SIG-M5 (cell line): ENCODE measurements around the gene SHCBP1L.

ENCODE experiments used
- DNase-seq: peaks from one replicate; lab custom pipeline; 2025; lab: John Stamatoyannopoulos, UW

The SHCBP1L gene

GRCh38 chr1:182952677-182953444, at the start of gene SHCBP1L:
TSS of gene SHCBP1L (minus strand) at chr1:182953166. CDS start at chr1:182953133, 33 bp downstream.
- no peak for DNase-seq

DNA sequence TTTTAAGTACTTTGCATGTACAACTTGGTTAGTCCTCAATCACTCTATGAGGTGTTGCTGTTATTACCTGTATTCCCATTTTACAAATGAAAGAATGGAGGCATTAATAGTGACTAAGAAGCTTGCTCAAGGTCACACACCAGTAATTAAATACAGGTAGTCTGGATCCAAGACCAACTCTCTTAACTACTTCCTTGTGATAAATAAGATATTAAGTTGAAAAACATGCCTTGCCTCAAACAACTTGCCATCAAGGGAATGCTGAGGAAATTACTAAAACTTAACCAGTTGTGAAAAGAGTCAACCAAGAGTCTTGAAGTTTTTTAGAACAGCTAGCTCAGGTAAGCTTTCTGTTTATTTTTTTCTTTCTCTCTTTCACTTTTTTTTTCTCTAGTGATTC, 49.3 kb upstream of the SHCBP1L start:
- DNase-seq: no peak

- no peak for DNase-seq
Observed at GRCh38 chr1:183000167-183000962, 47.4 kb upstream of the SHCBP1L start.

- no peak for DNase-seq
Observed at GRCh38 chr1:182998482-182998881, 45.5 kb upstream of the SHCBP1L start.

- no peak for DNase-seq
Observed at GRCh38 chr1:182996816-182997215, 43.9 kb upstream of the SHCBP1L start.

DNA sequence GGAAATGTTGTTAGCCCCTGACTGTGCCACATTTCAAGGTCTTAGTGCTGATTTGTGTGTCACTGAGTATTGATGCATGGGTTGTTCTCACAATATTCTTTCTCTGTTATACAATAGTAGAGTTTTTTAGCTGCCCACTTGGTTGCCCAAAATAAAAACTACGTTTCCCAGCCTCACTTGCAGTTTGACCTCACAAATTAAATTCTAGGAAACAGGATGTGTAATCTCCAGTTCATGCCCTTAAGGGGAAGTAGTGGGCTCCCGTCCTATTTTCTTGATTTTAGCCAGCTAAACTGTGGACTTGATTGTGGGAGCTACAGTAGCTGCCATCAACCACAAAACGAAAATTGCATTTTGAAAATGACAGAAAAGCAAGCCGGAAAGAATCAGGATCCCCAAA, 42.9 kb upstream of the SHCBP1L start:
- DNase-seq: no peak

GRCh38 chr1:182993746-182994145, 40.8 kb upstream of the SHCBP1L start:
- DNase-seq: no peak

DNA sequence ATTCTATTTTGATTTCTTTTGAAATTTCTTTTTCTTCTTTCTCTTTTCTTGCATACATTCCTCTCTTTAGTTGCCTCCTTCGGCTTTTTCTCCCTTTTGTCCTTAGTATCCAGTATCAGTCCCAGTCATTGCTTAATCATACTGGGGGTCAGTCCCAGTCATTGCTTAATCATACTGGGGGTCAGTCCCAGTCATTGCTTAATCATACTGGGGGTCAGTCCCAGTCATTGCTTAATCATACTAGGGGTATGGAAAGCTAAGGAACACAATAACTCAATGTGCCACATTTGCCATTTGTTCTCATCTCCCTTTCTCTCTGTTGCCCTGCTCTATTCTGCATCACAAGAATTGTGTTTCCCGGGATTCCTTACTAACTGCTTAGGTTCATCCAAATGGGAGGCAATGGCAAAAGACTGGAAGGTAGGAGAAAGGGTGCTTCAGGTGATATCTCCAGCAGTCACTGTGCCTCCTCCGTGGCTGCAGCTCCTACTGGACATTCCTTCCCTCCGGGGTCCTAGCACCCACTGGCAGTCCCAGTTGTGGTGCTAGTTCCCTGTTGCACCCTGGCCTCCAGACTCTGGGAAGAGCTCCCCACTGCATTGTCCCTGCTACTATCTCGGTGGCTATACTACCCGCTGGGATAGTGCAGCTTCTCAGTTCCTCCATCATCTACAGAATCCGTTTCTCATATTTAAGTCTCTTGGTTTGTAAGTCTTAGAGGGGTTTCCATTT, 37.6 kb upstream of the SHCBP1L start:
- DNase-seq: no peak

- no peak for DNase-seq
Observed at GRCh38 chr1:182985876-182986275, 32.9 kb upstream of the SHCBP1L start.

DNA sequence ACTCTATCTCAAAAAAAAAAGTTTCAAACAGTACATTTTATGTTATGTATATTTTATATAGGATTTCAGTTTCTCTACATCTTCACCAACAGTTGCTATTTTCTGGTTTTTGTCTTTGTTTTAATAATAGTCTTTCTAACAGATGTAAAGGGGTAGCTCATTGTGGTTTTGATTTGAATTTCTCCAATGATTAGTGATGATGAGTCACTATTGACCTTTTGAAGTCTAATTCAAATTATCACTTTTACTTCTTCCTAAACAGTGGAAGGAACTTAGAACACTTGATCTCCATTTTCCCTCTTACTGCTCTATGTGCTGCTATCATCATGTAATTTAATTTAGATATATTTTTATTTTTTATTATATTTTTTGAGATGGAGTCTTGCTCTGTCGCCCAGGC, 31.7 kb upstream of the SHCBP1L start:
- DNase-seq: no peak

DNA sequence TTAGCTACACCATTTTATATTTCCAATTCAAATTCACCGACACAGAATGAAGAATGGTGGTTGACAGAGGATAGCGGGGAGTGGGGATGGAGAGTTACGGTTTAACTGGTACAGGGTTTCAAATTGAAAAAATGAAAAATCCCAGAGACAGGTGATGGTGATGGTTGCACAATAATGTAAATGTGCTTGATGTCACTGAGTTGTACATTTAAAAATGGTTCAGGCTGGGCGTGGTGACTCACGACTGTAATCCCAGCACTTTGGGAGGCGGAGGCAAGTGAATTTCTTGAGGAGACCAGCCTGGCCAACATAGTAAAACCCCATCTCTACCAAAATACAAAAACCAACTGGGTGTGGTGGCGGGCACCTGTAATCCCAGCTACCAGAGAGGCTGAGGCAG, 31.2 kb upstream of the SHCBP1L start:
- DNase-seq: no peak

DNA sequence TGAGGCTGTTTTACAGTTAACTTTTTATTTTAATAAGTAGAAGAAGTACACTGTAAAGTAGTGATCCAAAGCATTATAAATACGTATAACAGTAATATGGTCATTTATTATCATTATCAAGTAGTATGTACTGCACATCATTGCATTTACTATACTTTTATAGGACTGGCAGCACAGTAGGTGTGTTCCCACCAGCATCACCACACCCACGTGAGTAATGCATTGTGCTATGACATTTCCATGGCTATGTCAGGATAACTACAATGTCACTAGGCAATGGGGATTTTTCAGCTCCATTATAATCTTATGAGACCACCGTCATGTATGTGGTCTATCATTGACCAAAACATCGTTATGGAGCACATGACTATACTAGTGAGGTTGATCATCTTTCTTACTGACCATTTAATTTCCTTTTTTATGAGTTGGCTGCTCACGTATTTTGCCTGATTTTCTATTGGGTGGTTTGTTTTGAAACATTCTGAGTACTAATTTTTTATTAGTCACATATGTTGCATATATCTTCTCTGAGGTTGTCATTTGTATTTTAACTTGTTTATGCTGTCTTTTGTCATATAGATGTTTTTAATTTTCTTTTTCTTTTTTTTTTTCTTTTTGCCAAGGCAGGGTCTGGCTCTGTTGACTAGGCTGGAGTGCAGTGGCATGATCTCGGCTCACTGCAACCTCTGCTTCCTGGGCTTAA, 25.3 kb upstream of the SHCBP1L start:
- DNase-seq: no peak

DNA sequence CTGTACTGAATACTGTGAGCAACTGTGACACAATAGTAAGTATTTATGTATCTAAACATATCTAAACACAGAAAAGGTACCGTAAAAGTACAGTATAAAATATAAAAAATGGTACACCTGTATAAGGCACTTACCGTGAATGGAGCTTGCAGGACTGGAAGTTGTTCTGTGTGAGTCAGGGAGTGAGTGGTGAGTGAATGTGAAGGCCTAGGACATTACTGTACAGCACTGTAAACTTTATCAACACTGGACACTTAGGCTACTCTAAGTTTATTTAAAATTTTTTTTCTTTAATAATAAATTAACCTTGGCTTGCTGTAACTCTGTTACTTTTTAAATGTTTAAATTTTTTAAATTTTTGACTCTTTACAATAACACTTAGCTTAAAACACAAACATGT, 24.5 kb upstream of the SHCBP1L start:
- DNase-seq: no peak

- DNase-seq: no peak
Observed at GRCh38 chr1:182974506-182975191, 21.7 kb upstream of the SHCBP1L start.

DNA sequence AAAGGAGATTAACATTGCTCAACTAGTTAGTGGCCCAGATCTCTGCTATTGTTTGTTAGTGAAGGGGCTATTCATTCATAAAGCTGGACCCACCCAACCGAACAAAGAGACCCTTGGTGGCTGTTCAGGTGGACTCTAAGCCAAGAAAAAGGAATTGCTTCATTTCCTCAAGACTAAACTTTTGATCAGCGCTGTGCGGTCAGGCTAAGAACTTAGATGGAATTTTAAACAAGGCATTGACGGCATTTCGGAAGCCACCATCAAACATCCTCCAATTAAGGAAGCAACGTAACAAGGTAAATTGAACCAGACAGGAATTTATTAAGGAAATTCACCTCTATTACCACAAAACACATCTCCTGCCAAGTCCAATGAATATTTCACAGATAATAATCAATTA, 19.9 kb upstream of the SHCBP1L start:
- DNase-seq: no peak

GRCh38 chr1:182972231-182972630, 19.3 kb upstream of the SHCBP1L start:
- DNase-seq: no peak

DNA sequence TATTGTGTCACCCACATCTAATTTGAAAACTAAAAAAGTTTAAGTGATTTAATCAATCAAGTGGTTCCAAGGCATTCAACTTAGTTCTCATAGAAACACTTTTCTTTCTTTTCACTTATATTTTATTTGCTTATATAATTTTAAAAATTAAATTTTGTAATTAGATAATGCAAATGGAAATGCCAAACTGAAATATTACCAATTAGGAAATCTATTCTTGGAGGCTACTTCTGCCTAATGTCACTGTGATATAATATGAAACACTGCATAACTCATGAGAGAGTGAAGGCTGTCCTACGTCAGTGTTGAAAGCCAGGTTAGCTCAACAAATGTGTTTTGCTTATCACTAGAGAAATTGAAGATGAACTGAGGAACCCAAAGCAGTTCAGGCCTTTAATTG, 18.3 kb upstream of the SHCBP1L start:
- no peak for DNase-seq

GRCh38 chr1:182968836-182969734, 16.1 kb upstream of the SHCBP1L start:
- DNase-seq: no peak

DNA sequence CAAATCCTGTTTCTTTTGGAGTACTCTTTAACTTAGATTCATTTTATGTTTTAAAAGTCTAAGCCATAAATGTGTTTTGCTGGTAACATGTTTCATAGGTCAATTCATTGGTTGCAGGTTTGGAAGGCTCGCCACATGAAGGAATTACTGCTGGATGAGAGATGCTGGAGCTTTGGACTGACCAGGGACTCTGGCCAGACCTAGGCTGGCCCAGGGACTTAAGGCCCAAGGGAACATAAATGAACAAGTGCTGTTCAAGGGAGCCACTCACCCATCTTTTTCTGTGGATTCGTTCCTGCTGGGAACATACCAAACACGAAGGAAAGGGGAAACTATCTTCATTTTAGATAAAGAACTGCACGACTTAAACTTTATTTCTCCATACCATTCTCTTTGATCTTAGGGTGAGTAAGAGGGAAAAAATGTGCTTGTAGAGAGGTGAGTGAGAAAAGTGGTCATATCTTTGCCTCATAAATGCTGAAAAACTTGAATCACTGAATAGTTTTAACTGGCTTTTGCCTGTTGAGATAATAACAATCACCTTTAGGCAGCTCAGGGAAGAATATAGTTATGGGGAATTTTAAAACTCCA, 15.3 kb upstream of the SHCBP1L start:
- no peak for DNase-seq

GRCh38 chr1:182965861-182966260, 12.9 kb upstream of the SHCBP1L start:
- DNase-seq: no peak
